ENCODE results near the gene PTPN11.

The PTPN11 gene

GRCh38 chr12:112546339-112546738 is 127.6 kb downstream of the PTPN11 start:
- no peak for DNase-seq

- no peak for DNase-seq
These were observed 128.2 kb downstream of the PTPN11 start for GRCh38 chr12:112546996-112547395.

GRCh38 chr12:112549031-112549430 is 130.3 kb downstream of the PTPN11 start:
- no peak for DNase-seq

- DNase-seq, result no peak
These were observed 132.9 kb downstream of the PTPN11 start for GRCh38 chr12:112551681-112552080.

GRCh38 chr12:112555621-112556233 is 137.0 kb downstream of the PTPN11 start:
- no peak for DNase-seq

GRCh38 chr12:112557951-112558630 is 139.3 kb downstream of the PTPN11 start:
- no peak for DNase-seq
